ENCODE results near the gene TRIM24.

DNA sequence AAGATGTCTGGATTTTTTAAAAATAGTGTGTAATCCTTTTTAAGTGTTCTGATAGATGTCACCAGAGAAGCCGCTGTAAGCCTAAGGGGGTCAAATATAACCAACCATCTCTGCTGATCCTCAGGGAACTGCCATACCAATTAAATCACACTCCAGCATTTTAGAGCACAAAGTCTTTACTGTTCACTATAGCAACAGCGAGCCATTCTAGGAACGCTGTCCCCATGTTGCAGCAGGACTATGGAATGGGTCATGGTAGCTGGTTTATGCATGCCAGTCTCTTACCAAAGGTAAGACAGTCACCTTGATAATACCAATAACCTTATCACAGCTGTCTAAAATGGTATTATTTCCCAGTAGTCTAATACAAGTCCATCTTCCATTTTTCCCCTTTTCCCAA, 33.5 kb downstream of the TRIM24 start:
- TF ChIP-seq POLR2A (IDR thresholded peaks at IDR 0.05; ENCODE audit: low read length) (no peak), GATA1 (IDR thresholded peaks at IDR 0.05; ENCODE audit: low read depth, low read length) (no peak)
